ENCODE results near the gene F2.

Gene F2

DNA sequence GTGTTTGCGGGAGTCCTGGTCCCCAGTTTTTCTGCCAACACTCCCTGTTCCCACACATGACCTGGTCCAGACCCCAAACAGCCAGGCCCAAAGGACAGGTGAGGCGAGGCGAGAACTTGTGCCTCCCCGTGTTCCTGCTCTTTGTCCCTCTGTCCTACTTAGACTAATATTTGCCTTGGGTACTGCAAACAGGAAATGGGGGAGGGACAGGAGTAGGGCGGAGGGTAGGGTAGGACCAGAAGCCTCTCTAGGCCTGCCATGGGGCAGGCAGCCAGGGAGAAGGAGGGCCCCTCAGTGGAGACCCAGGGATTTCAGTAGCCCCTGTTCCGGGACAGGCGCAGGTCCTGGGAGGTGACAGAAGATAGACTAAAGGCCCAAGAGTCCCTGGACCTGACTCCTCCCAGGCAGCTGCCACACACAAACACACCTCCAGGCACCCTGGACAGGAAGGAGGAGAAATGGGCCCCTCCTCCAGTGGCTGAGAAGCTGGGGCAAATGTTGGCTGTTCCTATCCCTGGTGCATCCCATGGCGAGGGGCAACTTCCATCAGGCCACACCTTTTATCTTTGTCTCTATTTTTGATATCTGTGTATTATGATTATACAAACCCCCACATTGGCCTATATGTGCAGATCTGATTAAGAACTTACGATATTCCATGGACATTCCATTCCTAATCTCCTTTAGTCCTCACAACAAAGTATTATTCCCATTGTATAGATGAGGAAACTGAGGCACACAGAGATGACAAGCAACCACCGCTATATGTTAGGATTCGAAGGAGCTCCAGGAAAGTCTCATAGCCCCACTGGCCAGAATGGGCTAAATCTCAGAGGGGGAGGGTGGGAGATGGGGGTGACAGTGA lies 626 bp upstream of the F2 start:
- Histone ChIP-seq H3K4me3 (ENCODE audit: low read depth, low read length) (no peak overlapping the region), H3K27me3 (replicated peaks) (no peaks in the 10 kb centered on the region), H3K36me3 (replicated peaks) (no peaks in the 10 kb centered on the region), H3K27ac (no peak overlapping the region)
- no peak for DNase-seq
- TF ChIP-seq CTCF (IDR thresholded peaks at IDR 0.05; ENCODE audit: low read depth, low read length, missing control alignments), result no peak
- in situ Hi-C loops (cut with HindIII; ENCODE audit: low pct_ligation_motif_present, low sequenced_read_pairs), result no loop called here

GRCh38 chr11:46719543-46720218 lies 668 bp downstream of the F2 start:
- no peak for TF ChIP-seq CTCF (IDR thresholded peaks at IDR 0.05; ENCODE audit: low read depth, low read length, missing control alignments)
- in situ Hi-C loops (cut with HindIII; ENCODE audit: low pct_ligation_motif_present, low sequenced_read_pairs), result no loop called here
- no peak for DNase-seq
- Histone ChIP-seq H3K27ac (no peak overlapping the region), H3K36me3 (replicated peaks) (no peaks in the 10 kb centered on the region), H3K27me3 (replicated peaks) (no peaks in the 10 kb centered on the region), H3K4me3 (ENCODE audit: low read depth, low read length) (no peak overlapping the region)

- H3K36me3 ChIP-seq (replicated peaks), result no peaks in the 10 kb centered on the region
- DNase-seq, result no peak
- H3K27ac ChIP-seq, result no peak overlapping the region
- no peaks in the 10 kb centered on the region for H3K27me3 ChIP-seq (replicated peaks)
- no peak for TF ChIP-seq CTCF (IDR thresholded peaks at IDR 0.05; ENCODE audit: low read depth, low read length, missing control alignments)
- in situ Hi-C loops (cut with HindIII; ENCODE audit: low pct_ligation_motif_present, low sequenced_read_pairs), result no loop called here
- H3K4me3 ChIP-seq (ENCODE audit: low read depth, low read length), result no peak overlapping the region
Observed at GRCh38 chr11:46721286-46721685, 2.3 kb downstream of the F2 start.

GRCh38 chr11:46722566-46723358 lies 3.7 kb downstream of the F2 start:
- Histone ChIP-seq H3K27me3 (replicated peaks) (no peaks in the 10 kb centered on the region), H3K27ac (no peak overlapping the region), H3K4me3 (ENCODE audit: low read depth, low read length) (no peak overlapping the region), H3K36me3 (replicated peaks) (no peaks in the 10 kb centered on the region)
- no peak for DNase-seq
- in situ Hi-C loops (cut with HindIII; ENCODE audit: low pct_ligation_motif_present, low sequenced_read_pairs), result no loop called here
- no peak for TF ChIP-seq CTCF (IDR thresholded peaks at IDR 0.05; ENCODE audit: low read depth, low read length, missing control alignments)

DNA sequence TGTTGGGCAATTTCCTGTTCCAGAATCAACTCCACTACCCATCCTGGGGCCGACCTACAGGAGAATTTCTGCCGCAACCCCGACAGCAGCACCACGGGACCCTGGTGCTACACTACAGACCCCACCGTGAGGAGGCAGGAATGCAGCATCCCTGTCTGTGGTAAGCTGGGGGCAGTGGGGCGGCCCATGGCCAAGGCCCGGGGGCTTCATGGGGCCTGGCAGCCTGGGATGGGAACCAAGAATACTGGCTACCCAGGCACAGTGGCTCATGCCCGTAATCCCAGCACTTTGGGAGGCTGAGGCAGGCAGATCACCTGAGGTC lies 4.3 kb downstream of the F2 start:
- H3K27me3 ChIP-seq (replicated peaks), result no peaks in the 10 kb centered on the region

More for the DNA sequence above, 4.3 kb downstream of the F2 start:
- TF ChIP-seq CTCF (IDR thresholded peaks at IDR 0.05; ENCODE audit: low read depth, low read length, missing control alignments), result no peak
- DNase-seq, result no peak
- H3K27ac ChIP-seq, result no peak overlapping the region
- H3K4me3 ChIP-seq (ENCODE audit: low read depth, low read length), result no peak overlapping the region
- no peaks in the 10 kb centered on the region for H3K36me3 ChIP-seq (replicated peaks)
- in situ Hi-C loops (cut with HindIII; ENCODE audit: low pct_ligation_motif_present, low sequenced_read_pairs), result no loop called here

All from brain microvascular endothelial cell (primary cell).